ENCODE results near the gene PANK4. TPM values are rescaled to one million over a fixed set of nuclear protein-coding genes. Genes with fewer than 3 reads are reported as not detected.

PANK4 gene
- polyA plus RNA-seq, 2 of the 4 experiments (the other 2 are of a cell fraction), result 8.1 to 13.8 TPM

DNA sequence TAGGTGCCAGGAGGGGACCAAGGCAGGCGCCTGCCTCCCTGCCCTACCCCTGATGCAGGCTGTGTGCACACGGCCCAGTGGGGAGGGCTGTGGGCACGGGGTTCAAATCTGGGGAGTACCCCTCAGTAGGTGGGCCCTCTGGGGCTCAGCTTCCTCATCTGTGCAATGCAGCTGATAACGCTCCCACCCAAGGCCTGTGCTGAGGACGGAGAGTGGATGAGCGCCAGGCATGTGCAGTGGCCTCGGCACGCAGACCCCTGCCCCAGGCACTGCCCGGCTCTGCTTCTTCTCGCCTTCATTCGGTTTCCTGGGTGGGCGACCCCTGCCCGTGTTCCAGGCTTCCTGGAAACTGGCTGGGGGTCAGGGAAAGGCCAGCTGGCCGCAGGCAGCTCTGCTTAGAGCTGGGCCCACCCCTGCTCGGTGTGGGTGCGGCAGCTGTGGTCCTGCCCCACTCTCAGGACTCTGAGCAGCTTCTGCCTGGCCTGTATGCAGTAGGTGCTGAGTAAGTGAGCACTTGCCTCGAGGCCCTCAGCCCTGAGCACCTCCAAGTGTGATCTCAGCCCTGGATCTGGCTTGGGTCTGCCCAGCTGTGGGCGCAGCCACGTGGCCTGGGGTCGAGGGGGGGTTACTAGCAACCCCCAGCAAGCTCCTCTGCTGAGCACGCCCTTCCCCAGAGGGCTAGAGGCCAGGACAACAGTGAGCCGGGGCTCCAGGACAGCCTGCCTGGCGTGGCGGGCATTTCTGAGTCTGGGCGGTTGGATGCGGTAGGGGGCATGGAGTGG, 17.9 kb upstream of the PANK4 start:
- FAIRE-seq, result no peak
- no peak overlapping the region for H3K4me2 ChIP-seq
- H3K4me3 ChIP-seq, result no peak overlapping the region
- CTCF ChIA-PET, result interaction anchor here (0.9 to 5.3 kb wide), 3 partner anchors 100 to 335 kb away, joined by 3 to 51 read pairs (median 5); no protein-coding TSS in a partner anchor
- no peak for ATAC-seq
- H3K9me3 ChIP-seq, result no peaks in the 10 kb centered on the region
- peak overlapping the region in 1 of 2 experiments; percentile 91; a peak in 1 of 6 replicates for H3K27ac ChIP-seq
- peaks cover 37% of the 10 kb centered on the region for H3K4me1 ChIP-seq
- POLR2A ChIA-PET, result no interaction called here
- TF ChIP-seq, protein P1, sequence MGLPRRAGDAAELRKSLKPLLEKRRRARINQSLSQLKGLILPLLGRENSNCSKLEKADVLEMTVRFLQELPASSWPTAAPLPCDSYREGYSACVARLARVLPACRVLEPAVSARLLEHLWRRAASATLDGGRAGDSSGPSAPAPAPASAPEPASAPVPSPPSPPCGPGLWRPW (IDR thresholded peaks at IDR 0.05), result no peak
- TF ChIP-seq PHF8 (IDR thresholded peaks at IDR 0.05; ENCODE audit: borderline replicate concordance, low read depth), result no peak
- no peak for TF ChIP-seq NFE2L2 (conservative IDR thresholded peaks at IDR 0.05; ENCODE audit: low read length)
- no peak for TF ChIP-seq HOXB5 (CRISPR knock-in tag; IDR thresholded peaks at IDR 0.05)
- TF ChIP-seq MYC (IDR thresholded peaks at IDR 0.05; ENCODE audit: borderline replicate concordance, low read length), result no peak
- TF ChIP-seq CBX2 (IDR thresholded peaks at IDR 0.05; ENCODE audit: borderline replicate concordance, low read depth), result no peak
- no peak for TF ChIP-seq HOXA7 (CRISPR knock-in tag; IDR thresholded peaks at IDR 0.05)
- TF ChIP-seq ZC3H11A (IDR thresholded peaks at IDR 0.05), result no peak
- TF ChIP-seq FOSL2 (IDR thresholded peaks at IDR 0.05), result no peak
- TF ChIP-seq FOSL2 (CRISPR knock-in tag; IDR thresholded peaks at IDR 0.05), result no peak
- TF ChIP-seq CBX8 (IDR thresholded peaks at IDR 0.05), result no peak
- TF ChIP-seq, protein P2, sequence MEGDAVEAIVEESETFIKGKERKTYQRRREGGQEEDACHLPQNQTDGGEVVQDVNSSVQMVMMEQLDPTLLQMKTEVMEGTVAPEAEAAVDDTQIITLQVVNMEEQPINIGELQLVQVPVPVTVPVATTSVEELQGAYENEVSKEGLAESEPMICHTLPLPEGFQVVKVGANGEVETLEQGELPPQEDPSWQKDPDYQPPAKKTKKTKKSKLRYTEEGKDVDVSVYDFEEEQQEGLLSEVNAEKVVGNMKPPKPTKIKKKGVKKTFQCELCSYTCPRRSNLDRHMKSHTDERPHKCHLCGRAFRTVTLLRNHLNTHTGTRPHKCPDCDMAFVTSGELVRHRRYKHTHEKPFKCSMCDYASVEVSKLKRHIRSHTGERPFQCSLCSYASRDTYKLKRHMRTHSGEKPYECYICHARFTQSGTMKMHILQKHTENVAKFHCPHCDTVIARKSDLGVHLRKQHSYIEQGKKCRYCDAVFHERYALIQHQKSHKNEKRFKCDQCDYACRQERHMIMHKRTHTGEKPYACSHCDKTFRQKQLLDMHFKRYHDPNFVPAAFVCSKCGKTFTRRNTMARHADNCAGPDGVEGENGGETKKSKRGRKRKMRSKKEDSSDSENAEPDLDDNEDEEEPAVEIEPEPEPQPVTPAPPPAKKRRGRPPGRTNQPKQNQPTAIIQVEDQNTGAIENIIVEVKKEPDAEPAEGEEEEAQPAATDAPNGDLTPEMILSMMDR (IDR thresholded peaks at IDR 0.05), result no peak
- TF ChIP-seq EP300 (IDR thresholded peaks at IDR 0.05), result no peak
- no peak for TF ChIP-seq RCOR1 (IDR thresholded peaks at IDR 0.05; ENCODE audit: low read depth, low read length)
- no peak for TF ChIP-seq FOXS1 (CRISPR knock-in tag; IDR thresholded peaks at IDR 0.05)
- TF ChIP-seq CHD4 (IDR thresholded peaks at IDR 0.05; ENCODE audit: borderline replicate concordance), result no peak
- no peak for TF ChIP-seq TP53 (CRISPR knock-in tag; IDR thresholded peaks at IDR 0.05)
- no peak for TF ChIP-seq HOXB13 (CRISPR knock-in tag; IDR thresholded peaks at IDR 0.05; ENCODE audit: low read depth)
- no peak for TF ChIP-seq MAZ (IDR thresholded peaks at IDR 0.05; ENCODE audit: borderline replicate concordance, low read depth, low read length)
- no peak for TF ChIP-seq POLR2A (IDR thresholded peaks at IDR 0.05; ENCODE audit: low read length)
- WGBS (ENCODE audit: missing lambda C conversion rate), result 100% methylated on average over 2 of the region's 26 CpGs
- no peak for DNase-seq (ENCODE audit: low read depth in 1 of 2, low spot score in 1 of 2)

- FAIRE-seq (no peak), ATAC-seq (no peak), DNase-seq (ENCODE audit: low read depth in 1 of 2, low spot score in 1 of 2) (no peak)
- H3K4me2 ChIP-seq, result no peak overlapping the region
- H3K9me3 ChIP-seq, result no peaks in the 10 kb centered on the region
- POLR2A ChIA-PET, result no interaction called here
- peaks cover 37% of the 10 kb centered on the region for H3K4me1 ChIP-seq
- WGBS (ENCODE audit: missing lambda C conversion rate), result 69% methylated on average over 13 of the region's 26 CpGs
- H3K4me3 ChIP-seq, result no peak overlapping the region
- H3K27ac ChIP-seq, result peak overlapping the region in 1 of 2 experiments; percentile 57; a peak in 1 of 6 replicates
- CTCF ChIA-PET, result interaction anchor here (0.9 to 5.3 kb wide), 3 partner anchors 99 to 334 kb away, joined by 3 to 51 read pairs (median 5); no protein-coding TSS in a partner anchor
- TF ChIP-seq SMC3 (IDR thresholded peaks at IDR 0.05) (no peak), GATA3 (IDR thresholded peaks at IDR 0.05; ENCODE audit: borderline replicate concordance) (no peak), CHD4 (IDR thresholded peaks at IDR 0.05; ENCODE audit: borderline replicate concordance) (no peak), ZFP36 (IDR thresholded peaks at IDR 0.05; ENCODE audit: borderline replicate concordance, partially characterized antibody) (no peak), CBX8 (IDR thresholded peaks at IDR 0.05) (no peak), EHMT2 (IDR thresholded peaks at IDR 0.05; ENCODE audit: low read depth) (no peak)
- TF ChIP-seq, protein P1 (IDR thresholded peaks at IDR 0.05), result no peak
Measured at GRCh38 chr1:2543543-2544092, 17.2 kb upstream of the PANK4 start.

All from A549 (cell line).